GM19463 (cell line): Measurements from ENCODE around the gene FTO.

Experiments
- ATAC-seq: cut with Tn5 transposase; IDR thresholded peaks from one replicate; pipeline ENCODE4 v1.9.1; 2021; ENCODE audit warnings: mild to moderate bottlenecking, moderate library complexity; ENCODE audit not compliant: unreplicated experiment

Gene FTO

DNA sequence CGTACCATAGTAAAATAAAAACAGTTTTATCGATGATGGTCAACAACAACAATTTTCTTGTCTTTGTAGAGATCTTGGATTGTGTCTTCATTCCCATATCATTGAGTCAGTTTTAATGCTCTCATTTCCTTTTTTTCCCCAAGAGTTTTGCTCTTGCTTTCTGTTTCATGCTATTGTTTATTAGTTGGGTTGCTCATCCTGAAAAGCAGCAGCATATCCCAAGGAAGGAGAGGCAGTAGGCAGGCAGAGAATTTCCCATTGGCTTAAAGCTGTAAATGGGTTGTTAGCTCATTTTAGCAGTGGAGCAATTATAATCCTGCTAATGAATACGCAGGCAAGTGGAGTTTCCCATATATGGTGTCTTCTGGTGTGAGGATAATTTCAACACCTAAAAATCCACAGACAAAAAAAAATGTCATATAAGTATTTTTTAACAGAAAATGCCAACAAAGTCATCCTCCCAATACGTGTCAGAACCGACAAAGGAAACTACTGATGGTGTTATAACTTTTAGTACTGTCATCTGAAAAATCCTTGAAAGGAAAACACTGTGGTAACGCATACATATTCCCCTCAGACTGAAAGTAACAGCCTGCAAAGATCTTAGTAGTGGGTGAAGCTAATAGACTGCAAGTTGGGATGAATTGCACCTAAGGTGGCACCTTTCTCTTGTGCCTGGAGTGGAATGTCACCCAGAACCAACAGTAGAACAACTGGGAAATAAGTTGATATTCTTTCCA, 218.3 kb downstream of the FTO start:
- ATAC-seq, result no peak

GRCh38 chr16:53922807-53923571, 219.0 kb downstream of the FTO start:
- no peak for ATAC-seq

DNA sequence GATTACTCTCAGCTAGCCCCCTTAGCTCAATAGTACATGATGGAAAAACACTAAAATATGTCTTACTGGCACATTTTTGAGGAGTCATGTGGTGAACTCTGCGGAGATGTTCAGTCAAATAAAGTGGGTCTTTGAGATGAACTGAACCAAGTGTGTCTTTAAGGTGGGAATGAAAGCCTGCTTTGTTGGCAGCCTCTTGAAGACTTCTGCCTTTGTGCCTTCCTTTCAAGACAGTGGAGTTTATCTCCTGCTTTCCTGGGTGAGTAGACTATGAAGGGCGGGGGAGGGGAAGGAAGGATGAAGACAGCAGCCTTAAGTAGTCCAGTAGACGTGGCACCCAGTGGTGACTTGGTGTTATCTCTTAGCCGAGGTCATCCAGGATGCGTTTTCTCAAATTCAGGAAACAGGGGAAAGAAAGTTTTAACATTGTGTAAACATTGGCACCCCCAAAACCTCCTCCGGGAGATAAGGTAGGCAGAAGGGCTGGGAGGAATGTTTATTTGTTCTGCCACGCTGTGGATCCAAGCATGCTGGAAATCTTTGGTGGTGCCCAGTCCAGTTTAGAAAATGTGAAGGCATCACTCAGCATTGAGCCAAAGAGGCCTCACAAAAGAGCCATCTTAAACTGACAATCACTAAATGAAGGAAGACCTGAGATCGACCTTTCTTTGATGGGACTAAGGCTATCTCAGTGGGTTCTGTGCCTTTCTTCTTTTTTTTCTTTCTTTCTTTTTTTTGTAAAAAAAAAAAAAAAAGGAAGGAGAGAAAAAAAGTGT, 220.6 kb downstream of the FTO start:
- ATAC-seq, result no peak

DNA sequence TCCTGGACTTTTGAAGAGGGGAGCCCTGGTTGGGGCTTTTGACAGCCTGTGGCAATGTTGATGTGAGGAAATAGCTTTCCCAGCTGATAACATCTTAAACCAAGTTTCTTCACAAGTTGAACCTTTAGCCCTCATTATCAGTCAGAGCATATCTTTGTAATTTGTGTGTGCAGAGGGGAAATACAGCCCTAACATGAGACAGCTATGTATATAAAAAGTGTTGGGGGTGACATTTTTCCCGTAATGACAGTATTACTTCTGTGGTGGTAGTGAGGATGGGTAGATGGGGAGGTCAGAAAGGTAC, 221.1 kb downstream of the FTO start:
- ATAC-seq, result no peak

DNA sequence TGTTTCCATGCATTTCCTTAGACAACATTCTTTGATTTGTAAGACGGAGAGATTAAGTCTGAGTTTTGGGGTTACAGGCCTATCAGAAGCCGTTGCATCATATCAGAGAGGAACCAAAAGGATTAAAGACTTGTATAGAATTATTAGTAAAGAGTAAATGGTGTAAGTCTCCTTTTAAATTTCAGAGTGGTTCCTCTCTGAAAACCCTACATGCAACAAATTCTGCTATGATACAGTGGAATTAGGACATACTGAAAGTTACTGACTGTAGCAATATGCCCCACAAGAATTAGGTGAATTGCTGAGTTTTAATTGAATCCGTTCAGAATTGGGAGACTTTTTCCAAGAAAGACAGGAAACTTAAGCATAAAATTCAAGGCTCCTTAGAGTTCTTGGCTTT, 221.6 kb downstream of the FTO start:
- no peak for ATAC-seq

GRCh38 chr16:53926209-53926608, 222.3 kb downstream of the FTO start:
- no peak for ATAC-seq

- no peak for ATAC-seq
These were observed 229.0 kb downstream of the FTO start for GRCh38 chr16:53932975-53933374.

DNA sequence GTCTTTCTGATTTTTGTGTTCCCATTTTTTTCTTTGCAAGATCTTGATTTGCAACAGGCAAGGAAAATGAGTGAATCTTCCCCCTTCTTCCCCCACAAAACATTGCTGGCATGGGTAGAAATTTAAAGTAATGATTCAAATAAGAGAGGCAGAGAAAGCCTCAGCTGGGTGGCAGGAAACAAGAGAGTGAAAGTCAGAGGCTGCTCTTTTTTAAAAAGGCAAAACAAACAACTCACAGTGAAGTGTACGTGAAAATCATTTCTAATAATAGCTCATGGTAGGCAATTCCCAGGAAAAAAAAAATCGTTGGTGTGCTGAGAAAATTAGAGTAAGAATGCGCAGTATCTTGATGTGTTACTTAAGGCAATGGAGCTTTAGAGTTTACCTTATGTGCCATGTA, 229.5 kb downstream of the FTO start:
- ATAC-seq, result no peak

DNA sequence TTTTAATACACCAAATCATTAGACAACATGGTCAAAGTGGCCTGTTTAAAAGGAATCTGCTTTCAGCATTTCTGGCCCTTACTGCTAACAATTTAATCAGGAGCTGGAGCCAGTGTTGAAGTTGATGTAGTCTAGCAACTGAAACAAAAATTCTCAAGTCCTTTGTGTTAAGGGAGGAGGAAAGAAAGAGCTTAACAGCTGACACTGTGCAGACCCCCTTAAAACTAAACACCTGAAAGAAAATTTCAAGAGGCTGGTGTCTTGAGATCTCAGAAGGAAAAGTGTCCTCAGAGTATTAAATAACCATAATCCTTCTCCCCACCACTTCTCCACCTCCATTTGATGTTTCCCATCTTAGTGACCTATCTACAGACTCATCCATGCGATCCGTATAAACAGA, 232.1 kb downstream of the FTO start:
- ATAC-seq, result no peak

GRCh38 chr16:53936529-53936928, 232.6 kb downstream of the FTO start:
- ATAC-seq, result no peak

- no peak for ATAC-seq
These were observed 233.4 kb downstream of the FTO start for GRCh38 chr16:53937161-53937880.

DNA sequence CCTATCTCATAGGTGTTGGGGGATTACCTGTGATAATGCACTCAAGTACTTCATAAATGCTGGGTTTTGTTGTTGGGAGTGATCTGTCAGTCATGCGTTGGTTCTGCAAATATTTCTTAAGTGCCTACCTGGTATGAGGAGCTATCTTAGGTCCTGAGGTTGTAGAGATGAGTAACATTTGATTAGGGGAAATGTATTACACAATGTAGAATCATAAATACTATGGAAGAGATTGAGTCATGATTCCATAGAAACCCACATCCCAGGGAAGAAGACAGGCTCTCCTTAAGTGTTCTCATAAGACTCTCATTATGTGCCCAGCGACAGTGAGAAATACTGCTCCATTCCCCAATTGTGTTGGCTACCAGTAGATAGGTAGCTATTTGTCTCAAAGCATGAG, 240.1 kb downstream of the FTO start:
- ATAC-seq, result no peak

DNA sequence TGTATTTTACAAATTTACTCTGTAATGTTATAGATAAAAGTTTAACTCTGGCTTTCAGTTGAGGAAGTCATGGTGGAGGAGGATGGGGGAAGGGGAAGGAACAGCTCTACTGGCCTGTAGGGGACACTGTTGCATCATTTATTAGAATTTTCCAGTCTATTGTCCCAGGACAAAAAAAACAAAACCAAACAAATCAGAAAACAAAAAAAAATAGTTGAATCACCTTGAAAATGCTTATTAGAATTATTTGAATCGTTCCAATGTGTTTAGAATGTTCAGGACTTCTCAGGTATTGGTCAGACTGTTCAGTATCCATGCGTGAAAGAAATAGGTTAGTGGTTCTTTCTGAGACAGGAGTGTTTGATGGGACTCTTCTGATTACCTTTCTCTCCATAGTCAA, 242.0 kb downstream of the FTO start:
- ATAC-seq, result no peak

DNA sequence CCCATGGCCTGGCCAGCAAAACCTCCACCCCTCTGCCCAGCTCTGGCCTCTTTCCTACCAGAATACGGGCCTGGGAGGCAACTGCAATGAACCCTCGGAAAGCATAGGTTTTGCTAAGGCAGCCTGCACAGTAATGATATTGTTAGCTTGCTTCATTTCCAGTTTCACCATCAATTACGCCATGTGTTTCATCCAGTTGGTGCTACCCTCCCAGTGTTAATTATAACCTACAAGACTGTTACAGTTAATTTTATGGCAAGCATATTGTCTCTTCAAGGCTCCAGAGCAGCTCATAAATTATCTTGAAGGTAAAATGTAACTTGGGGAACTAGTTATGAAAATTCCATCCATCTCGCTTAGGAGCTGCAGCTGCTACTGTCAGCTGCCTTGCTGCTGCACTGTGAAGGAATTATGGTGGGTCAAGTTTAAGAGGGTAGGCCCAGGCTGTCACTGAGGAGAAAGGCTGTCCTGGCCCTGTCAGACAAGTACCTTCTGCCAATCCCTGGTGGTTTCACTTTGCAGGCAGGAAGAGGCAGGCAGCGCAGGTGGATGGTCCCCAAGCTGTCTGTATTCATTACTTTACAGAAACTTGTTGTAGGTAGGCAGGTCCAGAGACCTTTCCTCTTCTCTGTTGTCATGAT, 242.9 kb downstream of the FTO start:
- ATAC-seq, result no peak

- ATAC-seq, result no peak
These were observed 243.7 kb downstream of the FTO start for GRCh38 chr16:53947642-53948041.

DNA sequence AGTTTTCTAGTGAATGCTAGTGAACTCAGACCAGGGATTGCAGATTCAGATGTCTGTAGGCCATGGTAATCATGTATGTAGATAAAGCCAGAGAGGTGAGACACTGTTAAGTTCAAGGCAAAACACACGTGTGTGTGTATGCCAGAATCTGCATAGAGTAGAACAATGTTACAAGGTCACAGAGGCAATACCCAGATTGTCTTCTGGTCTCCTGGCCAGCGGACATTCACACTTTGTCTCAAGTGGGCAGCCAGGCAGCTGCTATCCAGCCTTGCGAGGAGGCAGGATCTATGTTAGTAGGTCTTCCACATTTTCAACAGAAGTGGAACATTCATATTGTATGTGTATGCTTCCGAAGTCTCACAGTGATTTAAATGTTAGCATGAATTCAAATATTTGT, 244.4 kb downstream of the FTO start:
- ATAC-seq, result no peak

DNA sequence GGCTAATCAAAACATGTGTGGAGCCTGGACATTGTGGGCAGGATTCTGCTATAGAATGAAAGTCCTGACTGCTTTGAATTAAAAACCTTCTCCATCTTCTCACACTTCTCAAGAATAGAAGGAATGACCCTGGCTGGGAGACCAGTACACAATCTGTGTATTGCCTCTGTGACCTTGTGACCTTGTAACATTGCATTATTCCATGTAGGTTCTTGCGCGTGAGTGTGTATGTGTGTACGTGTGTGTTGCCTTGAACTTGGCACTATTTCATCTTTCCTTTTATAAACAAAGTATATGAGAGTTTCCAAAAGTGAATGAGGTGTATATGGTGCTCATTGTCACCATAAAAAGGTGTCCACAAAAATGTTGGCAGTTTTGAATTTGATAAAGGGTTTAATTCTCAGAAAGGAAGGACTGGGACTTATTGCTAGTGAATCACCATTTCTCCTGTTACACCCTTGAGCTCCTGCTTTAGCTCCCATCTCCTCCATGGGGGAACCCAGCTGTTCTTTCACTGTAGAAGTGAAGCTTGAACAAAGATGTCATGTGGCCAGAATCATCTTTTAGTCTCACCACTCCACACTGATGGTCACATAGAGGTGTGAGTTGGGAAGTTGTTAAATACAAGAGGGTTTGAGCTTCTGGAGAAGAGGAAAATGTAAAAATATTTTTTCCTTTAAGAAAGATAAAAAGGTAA, 244.9 kb downstream of the FTO start:
- no peak for ATAC-seq

DNA sequence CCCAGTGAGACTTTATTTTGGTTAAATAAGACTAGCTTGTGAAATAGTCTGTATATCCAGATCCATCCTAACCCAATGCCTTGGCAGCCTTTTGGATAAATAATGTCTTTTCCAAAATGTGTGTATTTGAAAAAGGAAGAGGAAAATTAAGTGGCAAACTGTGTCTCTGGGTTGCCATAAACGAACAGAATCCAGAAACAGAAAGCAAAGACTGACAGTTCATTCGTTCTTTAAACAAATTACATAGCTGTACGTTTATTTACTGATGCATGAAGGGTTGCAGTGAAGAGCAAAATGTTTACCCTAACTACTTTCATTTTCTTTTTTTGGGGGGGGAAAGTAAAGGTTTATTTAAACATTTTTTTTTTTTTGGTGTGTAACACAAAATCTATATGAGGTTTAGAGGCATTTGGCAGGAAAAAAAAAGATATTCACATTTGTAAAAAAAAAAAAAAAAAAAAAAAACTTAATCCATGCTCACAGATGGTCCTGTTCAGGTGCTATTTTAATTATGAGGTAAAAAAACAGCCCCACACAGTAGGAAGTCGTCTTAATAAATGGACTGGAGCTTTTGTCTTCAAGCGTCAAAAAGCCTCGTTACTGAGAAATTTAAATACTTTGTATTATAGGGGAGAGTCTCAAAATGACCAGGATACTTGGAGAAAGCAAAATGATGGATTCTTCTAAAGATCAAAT, 245.9 kb downstream of the FTO start:
- peak; percentile 45 for ATAC-seq

DNA sequence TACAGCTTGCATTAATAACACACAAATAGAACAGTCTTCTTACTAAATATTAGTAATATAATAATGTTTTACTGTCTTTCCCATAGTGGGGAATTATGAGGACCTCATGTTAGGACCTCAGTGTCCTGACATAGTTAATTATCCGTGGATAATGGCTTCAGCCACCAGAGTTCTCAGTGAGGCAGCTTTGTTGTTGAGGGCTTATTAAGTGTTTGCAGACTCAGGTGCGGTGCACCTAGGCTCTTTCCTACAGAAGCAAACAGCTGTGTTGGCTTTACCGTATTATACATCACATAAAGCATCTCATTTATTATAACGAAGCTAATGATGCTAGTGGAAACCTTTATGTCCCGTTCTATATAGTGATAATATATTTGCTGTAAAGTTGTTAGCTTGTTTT, 246.7 kb downstream of the FTO start:
- no peak for ATAC-seq
